Neutrophil (primary cell): ENCODE data around the gene CFDP1.

Source experiments
- H3K27ac ChIP-seq: fragments of 200-600 bp; sonication (generic); 2 replicates; pipeline ENCODE4 v1.5.1; 2016; ENCODE audit warnings: mild to moderate bottlenecking, moderate library complexity
- H3K27me3 ChIP-seq: fragments of 200-600 bp; sonication (generic); 2 replicates; pipeline ENCODE4 v1.6.0; 2016; ENCODE audit warnings: mild to moderate bottlenecking
- H3K36me3 ChIP-seq: fragments of 200-600 bp; sonication (generic); 2 replicates; pipeline ENCODE4 v1.5.1; 2017
- H3K4me1 ChIP-seq, 2 experiments: fragments of 200-600 bp in 1 of 2; sonication (generic) in 1 of 2; 1 replicate in 1 of 2; 2 replicates in 1 of 2; pipeline versions ENCODE4 v1.5.1 to v1.6.1; 2013 to 2016; ENCODE audit warnings: low read depth in 1 of 2, low read length in 1 of 2, mild to moderate bottlenecking in 1 of 2, moderate library complexity in 1 of 2; ENCODE audit not compliant: control insufficient read depth in 1 of 2, insufficient read depth in 1 of 2
- H3K4me3 ChIP-seq, 2 experiments: fragments of 200-600 bp in 1 of 2; sonication (generic) in 1 of 2; 1 replicate in 1 of 2; 2 replicates in 1 of 2; pipeline ENCODE4 v1.5.1; 2013 to 2016; ENCODE audit warnings: low read depth in 1 of 2, low read length in 1 of 2, mild to moderate bottlenecking in 1 of 2, moderate library complexity in 1 of 2
- H3K9me3 ChIP-seq: fragments of 200-600 bp; sonication (generic); 2 replicates; pipeline ENCODE4 v1.5.1; 2016
- CTCF ChIP-seq: fragments of 200-600 bp; sonication (generic); IDR thresholded peaks from 2 replicates; pipeline ENCODE4 v1.5.1; 2016; ENCODE audit warnings: antibody characterized with exemption

The CFDP1 gene

GRCh38 chr16:75261590-75262078 is 171.7 kb downstream of the CFDP1 start:
- peaks cover 4 to 6% of the 10 kb centered on the region in 2 experiments for H3K4me1 ChIP-seq
- H3K9me3 ChIP-seq, result no peaks in the 10 kb centered on the region
- H3K27me3 ChIP-seq, result peaks cover 99% of the 10 kb centered on the region
- no peaks in the 10 kb centered on the region for H3K36me3 ChIP-seq
- no peak overlapping the region for H3K27ac ChIP-seq
- no peak overlapping the region for H3K4me3 ChIP-seq
- TF ChIP-seq CTCF, result no peak

- peaks cover 4 to 6% of the 10 kb centered on the region in 2 experiments for H3K4me1 ChIP-seq
- no peaks in the 10 kb centered on the region for H3K9me3 ChIP-seq
- H3K27me3 ChIP-seq, result peaks cover 99% of the 10 kb centered on the region
- no peak overlapping the region for H3K27ac ChIP-seq
- TF ChIP-seq CTCF, result no peak
- no peak overlapping the region for H3K4me3 ChIP-seq
- no peaks in the 10 kb centered on the region for H3K36me3 ChIP-seq
Measured at GRCh38 chr16:75260851-75261589, 172.3 kb downstream of the CFDP1 start.

- H3K36me3 ChIP-seq, result no peaks in the 10 kb centered on the region
- no peak overlapping the region for H3K4me3 ChIP-seq
- H3K9me3 ChIP-seq, result no peaks in the 10 kb centered on the region
- no peaks in the 10 kb centered on the region for H3K4me1 ChIP-seq
- TF ChIP-seq CTCF, result no peak
- no peak overlapping the region for H3K27ac ChIP-seq
- H3K27me3 ChIP-seq, result peaks cover 99% of the 10 kb centered on the region
Measured at GRCh38 chr16:75258807-75259141, 174.5 kb downstream of the CFDP1 start.

GRCh38 chr16:75257886-75258806 is 175.2 kb downstream of the CFDP1 start:
- Histone ChIP-seq H3K36me3 (no peaks in the 10 kb centered on the region), H3K4me1 (no peaks in the 10 kb centered on the region), H3K4me3 (no peak overlapping the region), H3K9me3 (no peaks in the 10 kb centered on the region), H3K27ac (no peak overlapping the region), H3K27me3 (peaks cover 99% of the 10 kb centered on the region)
- TF ChIP-seq CTCF, result no peak

- H3K4me1 ChIP-seq, result no peaks in the 10 kb centered on the region
- no peak overlapping the region for H3K27ac ChIP-seq
- H3K27me3 ChIP-seq, result peaks cover 99% of the 10 kb centered on the region
- TF ChIP-seq CTCF, result no peak
- H3K9me3 ChIP-seq, result no peaks in the 10 kb centered on the region
- no peaks in the 10 kb centered on the region for H3K36me3 ChIP-seq
- no peak overlapping the region for H3K4me3 ChIP-seq
Measured at GRCh38 chr16:75256696-75257343, 176.5 kb downstream of the CFDP1 start.
